ENCODE measurements around the gene CATSPERZ.

Gene CATSPERZ

DNA sequence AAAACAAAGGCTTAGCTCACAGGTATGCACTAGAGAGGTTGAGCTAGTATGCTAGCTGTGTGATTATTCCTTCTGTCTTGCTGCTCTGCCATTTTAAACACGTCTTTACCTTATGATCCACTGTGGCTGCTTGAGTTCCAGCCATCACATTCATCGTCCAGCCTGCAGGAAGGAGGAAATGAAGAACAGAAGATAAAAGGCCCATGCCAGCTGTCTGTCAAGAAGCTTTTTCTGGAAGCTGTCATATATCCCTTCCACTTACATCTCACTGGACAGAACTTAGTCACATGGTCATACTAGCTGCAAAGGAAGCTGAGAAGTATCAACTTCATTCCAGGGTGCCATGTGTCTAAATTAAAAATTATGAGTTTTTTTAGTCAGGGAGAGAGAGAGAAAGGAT lies 27.2 kb downstream of the CATSPERZ start:
- Histone ChIP-seq H3K4me1 (ENCODE audit: control insufficient read depth in 2 of 2, insufficient read depth in 1 of 2, low read depth in 1 of 2, low read length in 2 of 2) (peaks cover 4% of the 10 kb centered on the region in 2 donors), H2BK5ac (ENCODE audit: low read length) (no peak overlapping the region), H3K27me3 (ENCODE audit: control insufficient read depth in 3 of 3, insufficient read depth in 3 of 3, low read depth in 1 of 3, low read length in 3 of 3) (no peaks in the 10 kb centered on the region), H2BK12ac (ENCODE audit: low read length) (no peak overlapping the region), H3K27ac (replicated peaks; ENCODE audit: low read length) (no peak overlapping the region), H3K4me2 (ENCODE audit: insufficient read depth, low read length, poor library complexity, severe bottlenecking) (no peak overlapping the region), H3K79me1 (ENCODE audit: low read depth, low read length) (peaks cover 2% of the 10 kb centered on the region), H3K9ac (ENCODE audit: low read depth, low read length, poor library complexity) (no peak overlapping the region), H3K36me3 (replicated peaks in 1 of 2; ENCODE audit: control insufficient read depth in 2 of 2, insufficient read depth in 2 of 2, low read length in 2 of 2) (peaks cover 2 to 6% of the 10 kb centered on the region in 2 donors), H2AFZ (ENCODE audit: low read length) (no peak overlapping the region), H3K4me3 (ENCODE audit: low read length in 2 of 2) (no peak overlapping the region), H2BK120ac (ENCODE audit: low read depth, low read length) (no peak overlapping the region), H3K14ac (ENCODE audit: low read length) (no peak overlapping the region), H2BK15ac (ENCODE audit: low read length) (no peak overlapping the region), H4K8ac (ENCODE audit: low read depth, low read length) (no peak overlapping the region), H4K91ac (ENCODE audit: low read depth, low read length, poor library complexity) (no peak overlapping the region), H3K4ac (ENCODE audit: low read length) (no peak overlapping the region), H3K18ac (ENCODE audit: low read length) (no peak overlapping the region), H3K23ac (ENCODE audit: low read depth, low read length, poor library complexity) (no peak overlapping the region), H2AK5ac (ENCODE audit: low read depth, low read length) (no peak overlapping the region), H3K9me3 (replicated peaks in 1 of 2; ENCODE audit: control insufficient read depth in 2 of 2, insufficient read depth in 1 of 2, low read depth in 1 of 2, low read length in 2 of 2) (no peaks in the 10 kb centered on the region)
- no peak for DNase-seq (ENCODE audit: low spot score)
- WGBS, 2 donors (ENCODE audit: extremely low coverage in 2 of 2, insufficient read length in 2 of 2, insufficient replicate concordance in 1 of 2): no CpG with 5 or more reads among the region's 2 CpGs

DNA sequence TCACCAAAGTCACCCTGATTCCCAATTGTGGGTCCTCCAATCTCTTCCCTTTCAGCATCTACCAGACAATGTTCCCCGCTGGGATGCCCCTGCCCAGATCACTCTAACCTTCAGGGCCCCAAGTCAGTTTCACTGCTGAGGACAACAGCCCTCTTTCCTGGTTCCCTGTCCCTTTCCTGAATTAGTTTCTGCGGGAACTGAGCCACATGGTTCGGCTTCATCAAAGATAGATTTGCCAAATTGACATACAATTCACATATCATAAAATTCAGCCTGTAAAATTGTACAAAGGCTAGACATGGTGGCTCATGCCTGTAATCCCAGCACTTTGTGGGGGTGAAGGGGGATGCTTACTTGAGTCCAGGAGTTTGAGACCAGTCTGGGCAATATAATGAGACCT lies 27.8 kb downstream of the CATSPERZ start:
- Histone ChIP-seq H2BK12ac (ENCODE audit: low read length) (no peak overlapping the region), H3K18ac (ENCODE audit: low read length) (no peak overlapping the region), H2AFZ (ENCODE audit: low read length) (no peak overlapping the region), H3K4me3 (ENCODE audit: low read length in 2 of 2) (no peak overlapping the region), H3K23ac (ENCODE audit: low read depth, low read length, poor library complexity) (no peak overlapping the region), H4K91ac (ENCODE audit: low read depth, low read length, poor library complexity) (no peak overlapping the region), H2AK5ac (ENCODE audit: low read depth, low read length) (no peak overlapping the region), H4K8ac (ENCODE audit: low read depth, low read length) (no peak overlapping the region), H3K9ac (ENCODE audit: low read depth, low read length, poor library complexity) (no peak overlapping the region), H3K36me3 (replicated peaks in 1 of 2; ENCODE audit: control insufficient read depth in 2 of 2, insufficient read depth in 2 of 2, low read length in 2 of 2) (peaks cover 0 to 2% of the 10 kb centered on the region in 2 donors), H3K79me1 (ENCODE audit: low read depth, low read length) (peaks cover 2% of the 10 kb centered on the region), H3K9me3 (replicated peaks in 1 of 2; ENCODE audit: control insufficient read depth in 2 of 2, insufficient read depth in 1 of 2, low read depth in 1 of 2, low read length in 2 of 2) (no peaks in the 10 kb centered on the region), H3K27me3 (ENCODE audit: control insufficient read depth in 3 of 3, insufficient read depth in 3 of 3, low read depth in 1 of 3, low read length in 3 of 3) (no peaks in the 10 kb centered on the region), H3K27ac (replicated peaks; ENCODE audit: low read length) (no peak overlapping the region), H2BK5ac (ENCODE audit: low read length) (no peak overlapping the region), H3K4me2 (ENCODE audit: insufficient read depth, low read length, poor library complexity, severe bottlenecking) (no peak overlapping the region), H3K14ac (ENCODE audit: low read length) (no peak overlapping the region), H3K4me1 (ENCODE audit: control insufficient read depth in 2 of 2, insufficient read depth in 1 of 2, low read depth in 1 of 2, low read length in 2 of 2) (no peaks in the 10 kb centered on the region), H3K4ac (ENCODE audit: low read length) (no peak overlapping the region), H2BK120ac (ENCODE audit: low read depth, low read length) (no peak overlapping the region), H2BK15ac (ENCODE audit: low read length) (no peak overlapping the region)
- no peak for DNase-seq (ENCODE audit: low spot score)
- no CpG with 5 or more reads among the region's 3 CpGs for WGBS, 2 donors (ENCODE audit: extremely low coverage in 2 of 2, insufficient read length in 2 of 2, insufficient replicate concordance in 1 of 2)

DNA sequence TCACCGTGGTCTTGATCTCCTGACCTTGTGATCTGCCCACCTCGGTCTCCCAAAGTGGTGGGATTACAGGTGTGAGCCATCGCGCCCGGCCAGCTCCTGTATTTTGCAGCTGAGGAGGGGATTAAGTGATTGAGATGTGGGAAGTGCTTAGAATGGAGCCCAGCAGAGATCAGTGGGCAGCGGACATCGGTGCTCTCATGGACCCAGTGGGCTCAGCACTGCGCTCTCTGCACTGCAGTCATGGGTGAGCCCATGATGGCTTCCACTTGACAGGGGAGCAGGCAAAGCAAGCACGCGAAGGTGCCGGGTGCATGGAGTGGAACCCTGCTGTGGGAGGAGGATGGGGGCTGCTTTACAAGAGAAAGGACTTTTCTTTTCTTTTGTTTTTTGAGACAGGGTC lies 30.7 kb downstream of the CATSPERZ start:
- Histone ChIP-seq H3K14ac (ENCODE audit: low read length) (no peak overlapping the region), H2BK120ac (ENCODE audit: low read depth, low read length) (no peak overlapping the region), H3K79me1 (ENCODE audit: low read depth, low read length) (no peaks in the 10 kb centered on the region), H4K91ac (ENCODE audit: low read depth, low read length, poor library complexity) (no peak overlapping the region), H2AK5ac (ENCODE audit: low read depth, low read length) (no peak overlapping the region), H3K9me3 (replicated peaks in 1 of 2; ENCODE audit: control insufficient read depth in 2 of 2, insufficient read depth in 1 of 2, low read depth in 1 of 2, low read length in 2 of 2) (no peaks in the 10 kb centered on the region), H3K27ac (replicated peaks; ENCODE audit: low read length) (no peak overlapping the region), H3K4ac (ENCODE audit: low read length) (no peak overlapping the region), H2BK12ac (ENCODE audit: low read length) (no peak overlapping the region), H3K18ac (ENCODE audit: low read length) (peak overlapping the region; percentile 77), H2BK5ac (ENCODE audit: low read length) (no peak overlapping the region), H3K36me3 (replicated peaks in 1 of 2; ENCODE audit: control insufficient read depth in 2 of 2, insufficient read depth in 2 of 2, low read length in 2 of 2) (peaks cover 0 to 2% of the 10 kb centered on the region in 2 donors), H2BK15ac (ENCODE audit: low read length) (peak overlapping the region; percentile 44), H4K8ac (ENCODE audit: low read depth, low read length) (no peak overlapping the region), H3K4me1 (ENCODE audit: control insufficient read depth in 2 of 2, insufficient read depth in 1 of 2, low read depth in 1 of 2, low read length in 2 of 2) (peaks cover 0 to 2% of the 10 kb centered on the region in 2 donors), H3K9ac (ENCODE audit: low read depth, low read length, poor library complexity) (no peak overlapping the region), H3K4me2 (ENCODE audit: insufficient read depth, low read length, poor library complexity, severe bottlenecking) (no peak overlapping the region), H3K23ac (ENCODE audit: low read depth, low read length, poor library complexity) (no peak overlapping the region), H3K4me3 (ENCODE audit: low read length in 2 of 2) (no peak overlapping the region), H3K27me3 (ENCODE audit: control insufficient read depth in 3 of 3, insufficient read depth in 3 of 3, low read depth in 1 of 3, low read length in 3 of 3) (no peaks in the 10 kb centered on the region), H2AFZ (ENCODE audit: low read length) (no peak overlapping the region)
- WGBS, 2 donors (ENCODE audit: extremely low coverage in 2 of 2, insufficient read length in 2 of 2, insufficient replicate concordance in 1 of 2): no CpG with 5 or more reads among the region's 11 CpGs
- DNase-seq (ENCODE audit: low spot score): no peak

DNA sequence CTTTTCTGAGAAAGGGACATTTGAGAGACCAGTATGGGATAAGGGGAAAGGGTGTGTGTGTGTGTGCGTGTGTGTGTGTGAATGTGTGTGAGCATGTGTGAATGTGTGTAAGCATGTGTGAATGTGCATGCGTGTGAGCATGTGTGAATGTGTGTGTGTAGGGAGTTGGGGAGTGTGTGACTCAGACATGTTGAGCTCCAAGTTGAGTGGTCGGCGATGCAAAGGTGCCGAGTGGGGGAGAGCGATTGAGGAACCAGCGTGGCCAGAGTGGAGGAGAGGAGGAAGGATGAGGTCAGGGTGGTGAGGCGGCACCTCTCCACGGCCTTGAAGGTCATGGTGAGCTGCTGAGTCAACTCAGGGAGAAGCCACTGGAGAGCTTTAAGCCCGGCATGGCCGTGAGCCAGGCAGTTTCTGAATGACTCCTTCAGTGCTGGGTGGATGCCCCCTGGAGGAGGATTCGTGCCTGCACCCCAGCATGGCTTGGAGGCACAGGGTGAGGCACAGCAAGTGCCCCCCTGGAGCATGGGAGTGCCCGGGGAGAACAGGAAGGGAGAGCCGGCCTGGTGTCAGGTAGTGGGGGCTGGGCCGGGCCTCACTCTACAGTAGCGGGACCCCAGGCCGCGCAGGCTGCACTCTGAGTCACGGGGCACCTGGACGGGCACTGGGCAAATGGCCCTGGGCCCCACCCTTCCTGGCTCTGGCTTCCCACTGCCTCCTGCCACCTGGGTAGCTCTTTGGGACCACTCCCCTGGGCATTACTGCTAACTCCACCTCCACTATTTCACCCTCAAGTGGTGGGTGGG lies 31.6 kb downstream of the CATSPERZ start:
- Histone ChIP-seq H3K18ac (ENCODE audit: low read length) (peak overlapping the region; percentile 57), H2BK15ac (ENCODE audit: low read length) (no peak overlapping the region), H2BK5ac (ENCODE audit: low read length) (peak overlapping the region; percentile 75), H2BK12ac (ENCODE audit: low read length) (peak overlapping the region; percentile 41), H3K14ac (ENCODE audit: low read length) (peak overlapping the region; percentile 8), H3K9me3 (replicated peaks in 1 of 2; ENCODE audit: control insufficient read depth in 2 of 2, insufficient read depth in 1 of 2, low read depth in 1 of 2, low read length in 2 of 2) (no peaks in the 10 kb centered on the region), H3K4me3 (ENCODE audit: low read length in 2 of 2) (peak overlapping the region in 1 of 2 donors; percentile 7), H4K91ac (ENCODE audit: low read depth, low read length, poor library complexity) (no peak overlapping the region), H3K79me1 (ENCODE audit: low read depth, low read length) (no peaks in the 10 kb centered on the region), H3K4me2 (ENCODE audit: insufficient read depth, low read length, poor library complexity, severe bottlenecking) (no peak overlapping the region), H3K4me1 (ENCODE audit: control insufficient read depth in 2 of 2, insufficient read depth in 1 of 2, low read depth in 1 of 2, low read length in 2 of 2) (peaks cover 0 to 2% of the 10 kb centered on the region in 2 donors), H2AK5ac (ENCODE audit: low read depth, low read length) (peak overlapping the region; percentile 75), H3K27ac (replicated peaks; ENCODE audit: low read length) (no peak overlapping the region), H4K8ac (ENCODE audit: low read depth, low read length) (peak overlapping the region; percentile 29), H3K23ac (ENCODE audit: low read depth, low read length, poor library complexity) (peak overlapping the region; percentile 93), H2AFZ (ENCODE audit: low read length) (no peak overlapping the region), H3K36me3 (replicated peaks in 1 of 2; ENCODE audit: control insufficient read depth in 2 of 2, insufficient read depth in 2 of 2, low read length in 2 of 2) (peaks cover 0 to 2% of the 10 kb centered on the region in 2 donors), H3K27me3 (ENCODE audit: control insufficient read depth in 3 of 3, insufficient read depth in 3 of 3, low read depth in 1 of 3, low read length in 3 of 3) (no peaks in the 10 kb centered on the region), H3K4ac (ENCODE audit: low read length) (peak overlapping the region; percentile 53), H2BK120ac (ENCODE audit: low read depth, low read length) (no peak overlapping the region), H3K9ac (ENCODE audit: low read depth, low read length, poor library complexity) (peak overlapping the region; percentile 21)
- DNase-seq (ENCODE audit: low spot score): no peak
- WGBS, 2 donors (ENCODE audit: extremely low coverage in 2 of 2, insufficient read length in 2 of 2, insufficient replicate concordance in 1 of 2): 100% methylated on average over 1 of the region's 20 CpGs; no CpG with 5 or more reads in 1 of the 2 donors

Data from neuronal stem cell (in vitro differentiated cells).